Uterus (tissue), 4 donors: Measurements from ENCODE around the gene PABPC1L. TPM values are rescaled to one million over a fixed set of nuclear protein-coding genes. Genes with fewer than 3 reads are reported as not detected.
"Not testable (repeated sequence)": the region's sequence is repeated elsewhere in the genome, so short reads cannot be mapped to it uniquely, and the experiment has no call there.

Experiments
- DNase-seq, 2 donors: peaks; one replicate each; pipeline ENCODE4 v3.0.0-alpha.2; 2019 to 2020
- H3K27ac ChIP-seq, 2 donors: fragments of 200-600 bp; sonication (generic); 1 replicate in 1 of 2; 2 replicates in 1 of 2; pipeline ENCODE4 v1.5.1; 2016 to 2018
- H3K27me3 ChIP-seq, 2 donors: fragments of 200-600 bp; sonication (generic); one replicate each; pipeline ENCODE4 v1.5.1; 2018 to 2019; ENCODE audit warnings: control low read depth in 1 of 2
- H3K36me3 ChIP-seq, 2 donors: fragments of 200-600 bp; sonication (generic); one replicate each; pipeline ENCODE4 v1.5.1; 2019; ENCODE audit warnings: control low read depth in 1 of 2
- H3K4me1 ChIP-seq, 2 donors: fragments of 200-600 bp; sonication (generic); one replicate each; pipeline ENCODE4 v1.5.1; 2018 to 2019; ENCODE audit warnings: control low read depth in 1 of 2
- H3K4me3 ChIP-seq, 2 donors: fragments of 200-600 bp; sonication (generic); 1 replicate in 1 of 2; 2 replicates in 1 of 2; pipeline ENCODE4 v1.5.1; 2018 to 2019; ENCODE audit warnings: mild to moderate bottlenecking in 1 of 2
- H3K9me3 ChIP-seq, 2 donors: fragments of 200-600 bp; sonication (generic); one replicate each; pipeline ENCODE4 v1.5.1; 2019; ENCODE audit warnings: control low read depth in 1 of 2
- POLR2A ChIP-seq, 2 donors: fragments of 450-650 bp; IDR thresholded peaks; one replicate each; pipeline ENCODE4 v1.6.1; 2016; ENCODE audit warnings: antibody characterized with exemption in 2 of 2, mild to moderate bottlenecking in 1 of 2, moderate library complexity in 1 of 2
- intact Hi-C: fragments of 100-400 bp; cut with DNase I; formaldehyde crosslinking; loops from one replicate; pipeline ENCODE4 v1.15.1; 2023; ENCODE audit warnings: low total_unique reads
- total RNA-seq, 4 donors: library from RNA; depleted of rRNA in 3 of 4; stranded (reverse); fragments of >200 nt in 3 of 4; gene quantifications; one replicate each; pipeline versions ENCODE4 v1.1.0 to v1.2.4, GENCODE V29; 2014 to 2023
- TF ChIP-seq, protein P1 (sequence below), 4 experiments: fragments of 200-600 bp in 2 of 4; fragments of 450-650 bp in 2 of 4; sonication (generic) in 2 of 4; IDR thresholded peaks; one replicate each; pipeline ENCODE4 v1.5.1; 2016 to 2019; ENCODE audit warnings: antibody characterized with exemption in 4 of 4, mild to moderate bottlenecking in 2 of 4, moderate library complexity in 1 of 4
- donor health status: DM: yes; HTN: yes; CAD: no.

Gene PABPC1L
- total RNA-seq, 4 donors from 2014 or later: 0.59 to 17.3 (median 12.9) TPM; not detected in 1

DNA sequence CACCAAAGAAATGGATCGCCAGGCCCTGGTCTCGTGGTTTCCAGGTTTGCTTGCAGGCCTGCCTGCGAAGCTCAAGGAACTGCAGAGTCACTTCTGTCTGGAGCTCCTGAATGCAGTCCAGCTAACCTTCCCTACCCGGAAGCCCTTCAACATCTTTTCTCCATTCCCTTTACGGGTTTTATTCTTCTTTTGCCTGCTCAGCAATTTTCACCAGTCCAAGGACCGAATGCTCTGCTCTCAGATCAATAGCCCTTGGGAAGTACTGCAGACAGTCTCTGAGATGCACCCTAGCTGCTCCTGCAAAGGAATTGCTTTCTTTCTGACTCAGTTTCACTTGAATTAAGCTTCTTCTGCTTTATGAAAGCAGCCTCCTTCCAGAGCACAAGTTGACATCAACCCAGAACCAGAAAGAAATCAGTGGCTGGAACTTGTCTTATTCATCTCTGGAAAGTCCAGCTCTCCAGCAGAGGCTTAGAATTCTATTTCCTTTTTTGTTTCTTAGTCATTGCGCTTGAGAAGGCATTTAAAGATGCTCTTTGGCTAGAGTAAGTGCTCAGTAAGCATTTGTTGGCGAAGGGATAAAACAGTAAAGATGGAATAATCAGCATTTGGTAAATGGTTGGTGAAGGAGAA is 43.0 kb upstream of the PABPC1L start:
- no peak for DNase-seq

DNA sequence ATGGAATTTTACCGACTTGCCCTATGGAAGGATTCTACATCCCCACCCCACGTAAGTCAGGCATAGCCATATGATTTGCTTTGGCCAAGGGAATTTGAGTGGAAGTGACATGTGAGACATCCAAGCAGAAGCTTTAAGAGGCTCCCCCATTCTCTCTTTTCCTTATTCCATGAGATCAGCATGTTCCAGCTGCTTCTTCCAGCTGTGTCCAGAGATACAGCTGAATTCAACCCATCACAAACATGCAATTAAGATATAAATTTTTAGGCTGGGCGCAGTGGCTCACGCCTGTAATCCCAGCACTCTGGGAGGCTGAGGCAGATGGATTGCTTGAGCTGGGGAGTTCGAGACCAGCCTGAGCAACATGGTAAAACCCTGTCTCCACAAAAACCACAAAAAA is 40.4 kb upstream of the PABPC1L start:
- Histone ChIP-seq H3K4me3 (no peak overlapping the region), H3K9me3 (no peaks in the 10 kb centered on the region), H3K4me1 (no peaks in the 10 kb centered on the region), H3K27ac (no peak overlapping the region), H3K36me3 (no peaks in the 10 kb centered on the region), H3K27me3 (no peaks in the 10 kb centered on the region)
- intact Hi-C loops: loop anchor here (5.0 to 10.0 kb wide), 2 partner anchors 125 to 187 kb away; partner anchors contain the start of gene KCNK15
- no peak for DNase-seq
- TF ChIP-seq POLR2A (IDR thresholded peaks at IDR 0.05): no peak
- TF ChIP-seq, protein P1, sequence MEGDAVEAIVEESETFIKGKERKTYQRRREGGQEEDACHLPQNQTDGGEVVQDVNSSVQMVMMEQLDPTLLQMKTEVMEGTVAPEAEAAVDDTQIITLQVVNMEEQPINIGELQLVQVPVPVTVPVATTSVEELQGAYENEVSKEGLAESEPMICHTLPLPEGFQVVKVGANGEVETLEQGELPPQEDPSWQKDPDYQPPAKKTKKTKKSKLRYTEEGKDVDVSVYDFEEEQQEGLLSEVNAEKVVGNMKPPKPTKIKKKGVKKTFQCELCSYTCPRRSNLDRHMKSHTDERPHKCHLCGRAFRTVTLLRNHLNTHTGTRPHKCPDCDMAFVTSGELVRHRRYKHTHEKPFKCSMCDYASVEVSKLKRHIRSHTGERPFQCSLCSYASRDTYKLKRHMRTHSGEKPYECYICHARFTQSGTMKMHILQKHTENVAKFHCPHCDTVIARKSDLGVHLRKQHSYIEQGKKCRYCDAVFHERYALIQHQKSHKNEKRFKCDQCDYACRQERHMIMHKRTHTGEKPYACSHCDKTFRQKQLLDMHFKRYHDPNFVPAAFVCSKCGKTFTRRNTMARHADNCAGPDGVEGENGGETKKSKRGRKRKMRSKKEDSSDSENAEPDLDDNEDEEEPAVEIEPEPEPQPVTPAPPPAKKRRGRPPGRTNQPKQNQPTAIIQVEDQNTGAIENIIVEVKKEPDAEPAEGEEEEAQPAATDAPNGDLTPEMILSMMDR (IDR thresholded peaks at IDR 0.05): no peak

More for the DNA sequence above, 43.0 kb upstream of the PABPC1L start:
- Histone ChIP-seq H3K36me3 (no peaks in the 10 kb centered on the region), H3K4me3 (no peak overlapping the region), H3K27ac (no peak overlapping the region), H3K9me3 (no peaks in the 10 kb centered on the region), H3K4me1 (peaks cover 0 to 11% of the 10 kb centered on the region in 2 donors), H3K27me3 (no peaks in the 10 kb centered on the region)
- TF ChIP-seq, protein P1 (IDR thresholded peaks at IDR 0.05): no peak
- no peak for TF ChIP-seq POLR2A (IDR thresholded peaks at IDR 0.05)
- intact Hi-C loops: loop anchor here (5.0 to 10.0 kb wide), 2 partner anchors 122 to 185 kb away; partner anchors contain the start of gene KCNK15

DNA sequence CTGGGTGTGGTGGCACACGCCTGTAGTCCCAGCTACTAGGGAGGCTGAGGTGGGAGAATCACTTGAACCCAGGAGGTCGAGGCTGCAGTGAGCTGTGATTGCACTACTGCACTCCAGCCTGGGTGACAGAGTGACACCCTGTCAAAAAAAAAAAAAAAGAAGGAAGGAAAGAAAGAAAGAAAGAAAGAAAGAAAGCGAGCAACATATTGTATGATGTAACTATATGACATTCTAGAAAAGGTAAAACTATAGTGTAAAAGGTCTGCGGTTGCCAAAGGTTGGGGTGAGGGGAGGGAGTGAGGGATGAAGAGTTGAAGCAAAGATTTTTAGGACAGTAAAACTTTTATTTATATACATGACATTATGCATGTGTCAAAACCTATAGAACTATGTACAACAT is 27.5 kb upstream of the PABPC1L start:
- H3K27me3 ChIP-seq, H3K4me1 ChIP-seq, H3K27ac ChIP-seq, H3K36me3 ChIP-seq, H3K4me3 ChIP-seq, DNase-seq, H3K9me3 ChIP-seq: not testable (repeated sequence)
- intact Hi-C loops: loop anchor here (10.0 kb wide), 1 partner anchor 82 kb away; the partner anchor contains the start of genes STK4 and TOMM34

DNA sequence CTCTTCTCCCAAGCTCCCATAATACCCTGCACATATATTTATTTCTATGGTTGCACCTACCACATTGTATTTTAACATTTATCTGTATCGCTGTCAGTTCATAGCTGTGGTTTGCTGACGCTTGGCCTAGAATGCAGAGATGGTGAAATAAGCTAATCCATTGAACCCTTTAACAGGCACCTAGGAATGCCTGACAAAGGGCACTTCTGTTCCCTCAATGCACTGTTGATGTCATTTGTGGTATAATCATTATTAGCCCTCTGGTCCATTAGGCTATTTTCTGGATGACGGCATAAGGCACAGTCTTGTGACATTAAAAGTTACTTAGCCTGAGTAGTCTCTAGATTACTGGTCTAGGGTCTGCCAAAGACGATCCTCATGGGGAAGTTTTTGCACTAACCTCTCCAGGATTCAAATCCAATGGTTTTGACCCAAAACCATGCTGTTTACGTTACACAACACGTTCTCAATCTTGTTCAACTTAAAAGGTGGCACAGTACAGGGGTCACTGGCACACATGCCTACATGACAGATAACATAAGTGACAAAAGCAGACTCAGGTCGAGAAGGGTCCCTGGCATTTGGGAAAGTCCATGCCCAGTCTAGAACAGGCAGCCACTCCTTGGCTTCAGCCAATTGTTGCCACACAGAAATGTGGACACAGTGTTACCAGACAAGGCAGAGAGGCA is 26.5 kb upstream of the PABPC1L start:
- TF ChIP-seq, protein P1 (IDR thresholded peaks at IDR 0.05): no peak
- TF ChIP-seq POLR2A (IDR thresholded peaks at IDR 0.05): no peak
- Histone ChIP-seq H3K9me3 (no peaks in the 10 kb centered on the region), H3K27ac (no peak overlapping the region), H3K4me1 (peaks cover 0 to 7% of the 10 kb centered on the region in 2 donors), H3K36me3 (no peaks in the 10 kb centered on the region), H3K4me3 (no peak overlapping the region), H3K27me3 (no peaks in the 10 kb centered on the region)
- intact Hi-C loops: loop anchor here (10.0 kb wide), 1 partner anchor 81 kb away; the partner anchor contains the start of genes STK4 and TOMM34
- DNase-seq: no peak

DNA sequence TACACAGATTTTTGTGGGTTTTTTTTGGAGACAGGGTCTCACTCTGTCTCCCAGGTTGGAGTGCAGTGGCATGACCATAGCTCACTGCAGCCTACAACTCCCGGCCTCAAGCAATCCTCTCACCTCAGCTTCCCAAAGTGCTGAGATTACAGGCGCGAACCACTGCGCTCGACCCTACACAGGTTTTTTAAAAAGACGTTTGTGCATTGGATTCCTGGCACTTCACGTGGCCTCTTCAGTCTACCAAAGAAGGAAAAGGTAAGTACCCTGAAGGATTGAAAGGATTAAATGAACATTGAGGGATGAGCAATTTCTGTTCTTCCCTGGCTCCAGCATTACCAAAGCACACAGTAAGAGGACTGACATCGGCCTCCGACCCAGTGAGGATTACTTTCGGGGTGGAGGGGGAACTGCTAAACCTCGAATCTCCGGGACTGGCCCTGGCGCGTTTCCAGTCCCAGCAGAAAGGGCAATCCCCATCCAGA is 24.9 kb upstream of the PABPC1L start:
- no peak for DNase-seq
- TF ChIP-seq POLR2A (IDR thresholded peaks at IDR 0.05): no peak
- TF ChIP-seq, protein P1 (IDR thresholded peaks at IDR 0.05): no peak
- no peaks in the 10 kb centered on the region for H3K27me3 ChIP-seq
- no peaks in the 10 kb centered on the region for H3K9me3 ChIP-seq
- H3K4me3 ChIP-seq: peak overlapping the region; percentile 94 to 99
- intact Hi-C loops: loop anchor here (10.0 kb wide), 1 partner anchor 80 kb away; the partner anchor contains the start of genes STK4 and TOMM34
- peaks cover 0 to 7% of the 10 kb centered on the region in 2 donors for H3K4me1 ChIP-seq
- H3K36me3 ChIP-seq: no peaks in the 10 kb centered on the region
- H3K27ac ChIP-seq: peak overlapping the region; percentile 93 to 97
